Stimulated activated CD8-positive, alpha-beta memory T cell treated with anti-CD3 and anti-CD28 coated beads, Interleukin-12 subunit alpha, Interleukin-12 subunit beta, amount 100 ng/mL, for 24 hours (primary cell): ENCODE data around the gene ADORA1.

Experiments
- DNase-seq: peaks from one replicate; pipeline ENCODE4 v3.0.0-alpha.2; 2020; ENCODE audit errors: extremely low read depth

ADORA1 gene

GRCh38 chr1:203093754-203094410, 33.6 kb upstream of the ADORA1 start:
- no peak for DNase-seq

- no peak for DNase-seq
Observed at GRCh38 chr1:203095061-203095690, 32.4 kb upstream of the ADORA1 start.

- no peak for DNase-seq
Observed at GRCh38 chr1:203096566-203096965, 31.0 kb upstream of the ADORA1 start.

GRCh38 chr1:203097001-203097400, 30.5 kb upstream of the ADORA1 start:
- DNase-seq: no peak

- no peak for DNase-seq
Observed at GRCh38 chr1:203098445-203098844, 29.1 kb upstream of the ADORA1 start.

GRCh38 chr1:203098914-203099520, 28.5 kb upstream of the ADORA1 start:
- no peak for DNase-seq

GRCh38 chr1:203099805-203100515, 27.6 kb upstream of the ADORA1 start:
- DNase-seq: no peak

- DNase-seq: no peak
Observed at GRCh38 chr1:203100516-203100869, 27.0 kb upstream of the ADORA1 start.

- no peak for DNase-seq
Observed at GRCh38 chr1:203101813-203102634, 25.5 kb upstream of the ADORA1 start.

GRCh38 chr1:203103216-203103615, 24.3 kb upstream of the ADORA1 start:
- DNase-seq: no peak

GRCh38 chr1:203103829-203104495, 23.6 kb upstream of the ADORA1 start:
- DNase-seq: no peak

GRCh38 chr1:203104789-203105390, 22.6 kb upstream of the ADORA1 start:
- DNase-seq: no peak

- no peak for DNase-seq
Observed at GRCh38 chr1:203112475-203112874, 15.1 kb upstream of the ADORA1 start.

- no peak for DNase-seq
Observed at GRCh38 chr1:203113308-203113707, 14.2 kb upstream of the ADORA1 start.

- DNase-seq: no peak
Observed at GRCh38 chr1:203114202-203114601, 13.3 kb upstream of the ADORA1 start.

- DNase-seq: no peak
Observed at GRCh38 chr1:203116091-203116820, 11.3 kb upstream of the ADORA1 start.

- DNase-seq: no peak
Observed at GRCh38 chr1:203117611-203118575, 9.6 kb upstream of the ADORA1 start.

- DNase-seq: no peak
Observed at GRCh38 chr1:203120325-203121153, 7.0 kb upstream of the ADORA1 start.
